CD4-positive, alpha-beta memory T cell (primary cell): ENCODE results near the gene RTP1. TPM values are rescaled to one million over a fixed set of nuclear protein-coding genes. Genes with fewer than 3 reads are reported as not detected.
"Not testable (repeated sequence)": the region's sequence is repeated elsewhere in the genome, so short reads cannot be mapped to it uniquely, and the experiment has no call there.

Experiments
- CTCF ChIA-PET: fragments of 350-600 bp; sonication (Branson Sonifier 250); formaldehyde crosslinking; loops from one replicate; lab custom pipeline; 2021; ENCODE audit warnings: inconsistent platforms; ENCODE audit not compliant: partially characterized antibody; lab: Charles Lee
- POLR2A ChIA-PET: fragments of 350-600 bp; sonication (Branson Sonifier 250); formaldehyde crosslinking; loops from one replicate; lab custom pipeline; 2021; ENCODE audit not compliant: partially characterized antibody; lab: Charles Lee
- DNase-seq, 5 donors: peaks; one replicate each; pipeline versions ENCODE4 v3.0.0 to v3.0.0-alpha.2; 2020 to 2022; ENCODE audit warnings: mixed read lengths in 1 of 5
- H3K27ac ChIP-seq: one replicate; pipeline ENCODE4 v1.7.0; 2013; ENCODE audit warnings: low read depth, low read length
- H3K27me3 ChIP-seq: 2 replicates; pipeline ENCODE4 v1.7.0; 2013; ENCODE audit warnings: mild to moderate bottlenecking, low read length, moderate library complexity; ENCODE audit not compliant: insufficient read depth
- H3K36me3 ChIP-seq: 2 replicates; pipeline ENCODE4 v1.7.0; 2013; ENCODE audit warnings: mild to moderate bottlenecking, low read length, moderate library complexity; ENCODE audit not compliant: insufficient read depth
- H3K4me1 ChIP-seq: 2 replicates; pipeline ENCODE4 v1.7.0; 2013; ENCODE audit warnings: mild to moderate bottlenecking, low read length, moderate library complexity; ENCODE audit not compliant: insufficient read depth
- H3K4me3 ChIP-seq, 2 donors: one replicate each; pipeline ENCODE4 v1.7.0; 2013; ENCODE audit warnings: low read length in 2 of 2, mild to moderate bottlenecking in 1 of 2
- H3K9me3 ChIP-seq, 2 donors: one replicate each; pipeline ENCODE4 v1.7.0; 2013; ENCODE audit warnings: low read length in 2 of 2, control low read depth in 1 of 2; ENCODE audit not compliant: control insufficient read depth in 1 of 2
- H3K27ac Mint-ChIP-seq, 7 donors: one replicate each; pipeline ENCODE4 v1.8.0; 2020 to 2021; ENCODE audit warnings: mixed read lengths in 7 of 7, mild to moderate bottlenecking in 6 of 7, inconsistent platforms in 3 of 7, moderate library complexity in 3 of 7
- H3K27me3 Mint-ChIP-seq, 2 donors: one replicate each; pipeline ENCODE4 v1.8.0; 2020 to 2021; ENCODE audit warnings: mixed read lengths in 2 of 2
- H3K36me3 Mint-ChIP-seq, 2 donors: one replicate each; pipeline ENCODE4 v1.8.0; 2020 to 2021; ENCODE audit warnings: mixed read lengths in 2 of 2, inconsistent platforms in 1 of 2, mild to moderate bottlenecking in 1 of 2
- H3K4me1 Mint-ChIP-seq, 4 donors: one replicate each; pipeline ENCODE4 v1.8.0; 2020 to 2021; ENCODE audit warnings: mixed read lengths in 4 of 4, mild to moderate bottlenecking in 1 of 4
- H3K4me3 Mint-ChIP-seq, 8 donors: one replicate each; pipeline ENCODE4 v1.8.0; 2020 to 2021; ENCODE audit warnings: mixed read lengths in 8 of 8, mild to moderate bottlenecking in 7 of 8, moderate library complexity in 6 of 8, inconsistent platforms in 3 of 8
- H3K9me3 Mint-ChIP-seq, 8 donors: one replicate each; pipeline ENCODE4 v1.8.0; 2020 to 2021; ENCODE audit warnings: mixed read lengths in 8 of 8, mild to moderate bottlenecking in 5 of 8, inconsistent platforms in 3 of 8, moderate library complexity in 1 of 8
- intact Hi-C: fragments of 100-400 bp; cut with micrococcal nuclease; formaldehyde crosslinking; loops from one replicate; pipeline ENCODE4 v1.15.1; 2023
- polyA plus RNA-seq, 2 donors: library from polyadenylated mRNA; unstranded; fragments of 300-500 nt; fragmentation: Illumina TruSeq; gene quantifications; one replicate each; pipeline ENCODE4 v1.2.3, GENCODE V29; 2021
- total RNA-seq, 2 experiments: library from RNA; stranded (reverse); gene quantifications; one replicate each; pipeline ENCODE4 v1.2.3, GENCODE V29; 2021

Gene RTP1
- total and polyA plus RNA-seq, 4 experiments from 2014 or later, result not detected

GRCh38 chr3:187193181-187193580 lies 4.1 kb upstream of the RTP1 start:
- CTCF ChIA-PET, result interaction anchor here (0.6 kb wide), 1 partner anchor 1562 kb away, joined by 3 read pairs; no protein-coding TSS in a partner anchor
- H3K27me3 Mint-ChIP-seq, result peaks cover 15 to 29% of the 10 kb centered on the region in 2 donors

GRCh38 chr3:187196573-187197334 lies 532 bp upstream of the RTP1 start:
- Mint-ChIP-seq H3K27ac (no peak overlapping the region), H3K4me1 (no peaks in the 10 kb centered on the region), H3K36me3 (no peaks in the 10 kb centered on the region), H3K27me3 (peaks cover 2 to 19% of the 10 kb centered on the region in 2 donors), H3K4me3 (no peak overlapping the region), H3K9me3 (no peaks in the 10 kb centered on the region)
- Histone ChIP-seq H3K4me3 (no peak overlapping the region), H3K36me3 (no peaks in the 10 kb centered on the region), H3K27ac (no peak overlapping the region), H3K4me1 (no peaks in the 10 kb centered on the region), H3K9me3 (no peaks in the 10 kb centered on the region), H3K27me3 (no peaks in the 10 kb centered on the region)
- DNase-seq, result no peak
- intact Hi-C loops, result no loop called here
- CTCF ChIA-PET, result no interaction called here
- POLR2A ChIA-PET, result no interaction called here

More at GRCh38 chr3:187193181-187193580, 4.1 kb upstream of the RTP1 start:
- Histone ChIP-seq H3K27ac (no peak overlapping the region), H3K4me3 (no peak overlapping the region), H3K9me3 (no peaks in the 10 kb centered on the region), H3K27me3 (no peaks in the 10 kb centered on the region), H3K36me3 (no peaks in the 10 kb centered on the region), H3K4me1 (no peaks in the 10 kb centered on the region)
- Mint-ChIP-seq H3K27ac (no peak overlapping the region), H3K4me1 (no peaks in the 10 kb centered on the region), H3K36me3 (no peaks in the 10 kb centered on the region), H3K4me3 (no peak overlapping the region), H3K9me3 (peaks cover 0 to 4% (median 0%) of the 10 kb centered on the region in 8 donors)
- intact Hi-C loops, result no loop called here
- no peak for DNase-seq
- POLR2A ChIA-PET, result no interaction called here

- Mint-ChIP-seq H3K27ac (no peak overlapping the region), H3K9me3 (no peaks in the 10 kb centered on the region), H3K36me3 (no peaks in the 10 kb centered on the region), H3K27me3 (peaks cover 2 to 20% of the 10 kb centered on the region in 2 donors), H3K4me3 (no peak overlapping the region), H3K4me1 (no peaks in the 10 kb centered on the region)
- ChIA-PET CTCF (no interaction called here), POLR2A (no interaction called here)
- Histone ChIP-seq H3K27me3 (no peaks in the 10 kb centered on the region), H3K4me1 (no peaks in the 10 kb centered on the region), H3K36me3 (no peaks in the 10 kb centered on the region), H3K9me3 (no peaks in the 10 kb centered on the region), H3K4me3 (no peak overlapping the region), H3K27ac (no peak overlapping the region)
- no peak for DNase-seq
- intact Hi-C loops, result no loop called here
These were observed 1.2 kb downstream of the RTP1 start for GRCh38 chr3:187198490-187198889.

GRCh38 chr3:187199463-187200050 lies 2.3 kb downstream of the RTP1 start:
- peaks cover 2 to 18% of the 10 kb centered on the region in 2 donors for H3K27me3 Mint-ChIP-seq
- DNase-seq, H3K4me3 Mint-ChIP-seq, H3K4me1 ChIP-seq, H3K4me3 ChIP-seq, H3K36me3 Mint-ChIP-seq, H3K27ac Mint-ChIP-seq, H3K9me3 ChIP-seq, intact Hi-C loops, H3K27me3 ChIP-seq, CTCF ChIA-PET, POLR2A ChIA-PET, H3K36me3 ChIP-seq, H3K27ac ChIP-seq, H3K9me3 Mint-ChIP-seq, H3K4me1 Mint-ChIP-seq: not testable (repeated sequence)

- Histone ChIP-seq H3K36me3 (no peaks in the 10 kb centered on the region), H3K27ac (no peak overlapping the region), H3K27me3 (no peaks in the 10 kb centered on the region), H3K4me3 (no peak overlapping the region), H3K4me1 (no peaks in the 10 kb centered on the region), H3K9me3 (no peaks in the 10 kb centered on the region)
- CTCF ChIA-PET, result no interaction called here
- peaks cover 0 to 4% (median 0%) of the 10 kb centered on the region in 8 donors for H3K9me3 Mint-ChIP-seq
- H3K4me1 Mint-ChIP-seq, result no peaks in the 10 kb centered on the region
- H3K27ac Mint-ChIP-seq, result no peak overlapping the region
- POLR2A ChIA-PET, result no interaction called here
- peaks cover 5 to 17% of the 10 kb centered on the region in 2 donors for H3K27me3 Mint-ChIP-seq
- H3K4me3 Mint-ChIP-seq, result no peak overlapping the region
- DNase-seq, result no peak
- H3K36me3 Mint-ChIP-seq, result no peaks in the 10 kb centered on the region
- intact Hi-C loops, result no loop called here
These were observed 8.4 kb downstream of the RTP1 start for GRCh38 chr3:187205683-187206082.

- Histone ChIP-seq H3K4me1 (no peaks in the 10 kb centered on the region), H3K27me3 (no peaks in the 10 kb centered on the region), H3K4me3 (no peak overlapping the region), H3K27ac (no peak overlapping the region), H3K9me3 (no peaks in the 10 kb centered on the region), H3K36me3 (no peaks in the 10 kb centered on the region)
- Mint-ChIP-seq H3K4me1 (no peaks in the 10 kb centered on the region), H3K27ac (no peak overlapping the region), H3K9me3 (peaks cover 0 to 4% (median 0%) of the 10 kb centered on the region in 8 donors), H3K36me3 (no peaks in the 10 kb centered on the region), H3K4me3 (no peak overlapping the region), H3K27me3 (peaks cover 8 to 13% of the 10 kb centered on the region in 2 donors)
- POLR2A ChIA-PET, result no interaction called here
- no peak for DNase-seq
- intact Hi-C loops, result no loop called here
- CTCF ChIA-PET, result no interaction called here
These were observed 9.8 kb downstream of the RTP1 start for GRCh38 chr3:187207062-187207461.

- Histone ChIP-seq H3K36me3 (no peaks in the 10 kb centered on the region), H3K4me1 (no peaks in the 10 kb centered on the region), H3K27me3 (no peaks in the 10 kb centered on the region), H3K27ac (no peak overlapping the region), H3K4me3 (no peak overlapping the region), H3K9me3 (no peaks in the 10 kb centered on the region)
- ChIA-PET POLR2A (no interaction called here), CTCF (no interaction called here)
- intact Hi-C loops, result no loop called here
- peaks cover 0 to 4% (median 0%) of the 10 kb centered on the region in 8 donors for H3K9me3 Mint-ChIP-seq
- H3K27me3 Mint-ChIP-seq, result peaks cover 8 to 9% of the 10 kb centered on the region in 2 donors
- no peak for DNase-seq
- no peak overlapping the region for H3K27ac Mint-ChIP-seq
- H3K36me3 Mint-ChIP-seq, result no peaks in the 10 kb centered on the region
- no peaks in the 10 kb centered on the region for H3K4me1 Mint-ChIP-seq
- no peak overlapping the region for H3K4me3 Mint-ChIP-seq
These were observed 10.3 kb downstream of the RTP1 start for GRCh38 chr3:187207624-187208023.
